Fibroblast of lung (primary cell): ENCODE data around the gene SSX5. TPM values are rescaled to one million over a fixed set of nuclear protein-coding genes. Genes with fewer than 3 reads are reported as not detected.
"Not testable (repeated sequence)": the region's sequence is repeated elsewhere in the genome, so short reads cannot be mapped to it uniquely, and the experiment has no call there.

Source experiments
- DNase-seq, 2 donors: peaks; one replicate each; pipeline versions ENCODE4 v3.0.0 to v3.0.0-alpha.2; 2010; ENCODE audit warnings: low read depth in 2 of 2
- H2AFZ ChIP-seq: 2 replicates; pipeline ENCODE4 v1.5.1; 2012; ENCODE audit warnings: low read length, control low read depth, inconsistent platforms
- H3K27ac ChIP-seq: 2 replicates; pipeline ENCODE4 v1.5.1; 2011; ENCODE audit warnings: low read length, control low read depth; ENCODE audit not compliant: insufficient read depth
- H3K27me3 ChIP-seq: 2 replicates; pipeline ENCODE4 v1.5.1; 2011; ENCODE audit warnings: mild to moderate bottlenecking, low read length; ENCODE audit not compliant: control insufficient read depth, insufficient read depth
- H3K36me3 ChIP-seq: 2 replicates; pipeline ENCODE4 v1.5.1; 2011; ENCODE audit warnings: low read length; ENCODE audit not compliant: control insufficient read depth, insufficient read depth
- H3K4me1 ChIP-seq: 2 replicates; pipeline ENCODE4 v1.5.1; 2011; ENCODE audit warnings: low read length; ENCODE audit not compliant: control insufficient read depth, insufficient read depth; ENCODE audit errors: extremely low read depth
- H3K4me2 ChIP-seq: 2 replicates; pipeline ENCODE4 v1.5.1; 2011; ENCODE audit warnings: low read length, control low read depth; ENCODE audit not compliant: insufficient read depth; ENCODE audit errors: extremely low read depth
- H3K4me3 ChIP-seq, 4 experiments: fragments of 200-600 bp in 1 of 4; sonication (generic) in 1 of 4; replicated peaks in 1 of 4; 2 replicates each; pipeline ENCODE4 v1.5.1; 2011 to 2016; ENCODE audit warnings: low read length in 4 of 4, low read depth in 3 of 4, mild to moderate bottlenecking in 3 of 4, control low read depth in 2 of 4, inconsistent platforms in 1 of 4, mixed read lengths in 1 of 4; ENCODE audit not compliant: insufficient read depth in 1 of 4; ENCODE audit errors: control extremely low read depth in 1 of 4
- H3K79me2 ChIP-seq: 2 replicates; pipeline ENCODE4 v1.5.1; 2012; ENCODE audit warnings: mild to moderate bottlenecking, low read length, inconsistent platforms; ENCODE audit not compliant: control insufficient read depth, insufficient read depth
- H3K9ac ChIP-seq: 2 replicates; pipeline ENCODE4 v1.5.1; 2011; ENCODE audit warnings: mild to moderate bottlenecking, low read length, control low read depth; ENCODE audit not compliant: insufficient read depth
- H3K9me3 ChIP-seq: 2 replicates; pipeline ENCODE4 v1.5.1; 2012; ENCODE audit warnings: low read depth, low read length; ENCODE audit not compliant: control insufficient read depth, insufficient read depth
- H4K20me1 ChIP-seq: 2 replicates; pipeline ENCODE4 v1.5.1; 2011; ENCODE audit warnings: low read length; ENCODE audit not compliant: control insufficient read depth, insufficient read depth; ENCODE audit errors: extremely low read depth
- CTCF ChIP-seq, 2 donors: IDR thresholded peaks in 1 of 2; conservative IDR thresholded peaks in 1 of 2; 1 replicate in 1 of 2; 2 replicates in 1 of 2; pipeline ENCODE4 v1.5.1; 2011 to 2012; ENCODE audit warnings: low read length in 2 of 2, control low read depth in 1 of 2, inconsistent platforms in 1 of 2, low read depth in 1 of 2, mild to moderate bottlenecking in 1 of 2
- EZH2 ChIP-seq: IDR thresholded peaks from 2 replicates; pipeline ENCODE4 v1.5.1; 2012; ENCODE audit warnings: low read length, control low read depth, mild to moderate bottlenecking; ENCODE audit errors: missing control alignments
- polyA plus RNA-seq, 2 donors: library from polyadenylated mRNA; depleted of rRNA in 1 of 2; stranded (reverse) in 1 of 2; unstranded in 1 of 2; fragments of >200 nt; gene quantifications; 2 replicates each; pipeline ENCODE4 v1.2.1, GENCODE V29; 2011 to 2012; ENCODE audit warnings: missing spikeins in 1 of 2
- total RNA-seq: library from RNA; depleted of rRNA; stranded (reverse); fragments of >200 nt; gene quantifications from 2 replicates; pipeline ENCODE4 v1.2.1, GENCODE V29; 2014

The SSX5 gene
- total and polyA plus RNA-seq, 2 donors (not counting 1 experiment from before 2014, with no cell fraction given), result not detected

- H4K20me1 ChIP-seq, result no peaks in the 10 kb centered on the region
- no peaks in the 10 kb centered on the region for H3K79me2 ChIP-seq
- H3K27ac ChIP-seq, result no peak overlapping the region
- DNase-seq, result no peak
- H3K27me3 ChIP-seq, result no peaks in the 10 kb centered on the region
- H2AFZ ChIP-seq, result no peak overlapping the region
- no peak overlapping the region for H3K4me2 ChIP-seq
- TF ChIP-seq EZH2 (no peak), CTCF (conservative IDR thresholded peaks at IDR 0.05 in 1 of 2, IDR thresholded peaks at IDR 0.05 in 1 of 2; ENCODE audit: low read depth in 1 of 2, low read length in 2 of 2) (no peak)
- H3K9ac ChIP-seq, result no peak overlapping the region
- H3K9me3 ChIP-seq, result no peaks in the 10 kb centered on the region
- no peaks in the 10 kb centered on the region for H3K4me1 ChIP-seq
- no peak overlapping the region for H3K4me3 ChIP-seq
- no peaks in the 10 kb centered on the region for H3K36me3 ChIP-seq
These were observed 15.8 kb downstream of the SSX5 start for GRCh38 chrX:48180811-48181210.

- H3K4me2 ChIP-seq, result no peak overlapping the region
- H2AFZ ChIP-seq, result no peak overlapping the region
- H3K4me1 ChIP-seq, result no peaks in the 10 kb centered on the region
- H3K9me3 ChIP-seq, result no peaks in the 10 kb centered on the region
- no peak overlapping the region for H3K27ac ChIP-seq
- no peaks in the 10 kb centered on the region for H3K27me3 ChIP-seq
- no peaks in the 10 kb centered on the region for H3K36me3 ChIP-seq
- no peaks in the 10 kb centered on the region for H4K20me1 ChIP-seq
- no peaks in the 10 kb centered on the region for H3K79me2 ChIP-seq
- no peak overlapping the region for H3K9ac ChIP-seq
- DNase-seq, result no peak
- TF ChIP-seq EZH2 (no peak), CTCF (conservative IDR thresholded peaks at IDR 0.05 in 1 of 2, IDR thresholded peaks at IDR 0.05 in 1 of 2; ENCODE audit: low read depth in 1 of 2, low read length in 2 of 2) (no peak)
- H3K4me3 ChIP-seq, result no peak overlapping the region
These were observed 16.9 kb downstream of the SSX5 start for GRCh38 chrX:48179691-48180090.

- H3K27me3 ChIP-seq, H3K4me1 ChIP-seq, H3K79me2 ChIP-seq, H3K36me3 ChIP-seq, H3K9ac ChIP-seq, H2AFZ ChIP-seq, H3K4me2 ChIP-seq, H4K20me1 ChIP-seq, H3K27ac ChIP-seq, H3K4me3 ChIP-seq, DNase-seq, H3K9me3 ChIP-seq: not testable (repeated sequence)
These were observed 30.3 kb downstream of the SSX5 start for GRCh38 chrX:48166322-48166721.

- no peaks in the 10 kb centered on the region for H3K4me1 ChIP-seq
- H3K4me2 ChIP-seq, result no peak overlapping the region
- H2AFZ ChIP-seq, result no peak overlapping the region
- no peaks in the 10 kb centered on the region for H3K9me3 ChIP-seq
- no peak overlapping the region for H3K4me3 ChIP-seq
- H3K36me3 ChIP-seq, result no peaks in the 10 kb centered on the region
- no peak overlapping the region for H3K27ac ChIP-seq
- H3K79me2 ChIP-seq, result no peaks in the 10 kb centered on the region
- no peaks in the 10 kb centered on the region for H4K20me1 ChIP-seq
- DNase-seq, result no peak
- TF ChIP-seq CTCF (conservative IDR thresholded peaks at IDR 0.05 in 1 of 2, IDR thresholded peaks at IDR 0.05 in 1 of 2; ENCODE audit: low read depth in 1 of 2, low read length in 2 of 2) (no peak), EZH2 (no peak)
- H3K9ac ChIP-seq, result no peak overlapping the region
- H3K27me3 ChIP-seq, result no peaks in the 10 kb centered on the region
These were observed 31.4 kb downstream of the SSX5 start for GRCh38 chrX:48165241-48165640.
